GM23338 (cell line): ENCODE results near the gene PCBP4.

Experiments
- CTCF ChIP-seq, 2 experiments: fragments of 200-600 bp in 1 of 2; sonication (generic) in 1 of 2; conservative IDR thresholded peaks; 2 replicates each; pipeline versions ENCODE4 v1.5.1 to v1.6.1; 2016 to 2017; ENCODE audit warnings: antibody characterized with exemption in 2 of 2, low read depth in 2 of 2, mild to moderate bottlenecking in 2 of 2, moderate library complexity in 1 of 2
- EZH2 ChIP-seq: fragments of 200-600 bp; sonication (generic); IDR thresholded peaks from one replicate; pipeline ENCODE4 v1.8.0; 2017; ENCODE audit warnings: antibody characterized with exemption, mild to moderate bottlenecking, low read depth; ENCODE audit not compliant: unreplicated experiment
- EZH2phosphoT487 ChIP-seq: fragments of 200-600 bp; sonication (generic); IDR thresholded peaks from one replicate; pipeline ENCODE4 v1.8.1; 2018; ENCODE audit warnings: antibody characterized with exemption; ENCODE audit not compliant: unreplicated experiment
- JUNB ChIP-seq: IDR thresholded peaks from one replicate; pipeline ENCODE4 v1.6.1; 2016; ENCODE audit warnings: antibody characterized with exemption; ENCODE audit not compliant: unreplicated experiment
- POLR2AphosphoS5 ChIP-seq: IDR thresholded peaks from 2 replicates; pipeline ENCODE4 v1.6.1; 2016; ENCODE audit warnings: antibody characterized with exemption, low read depth
- ZNF114 ChIP-seq: fragments of 250-450 bp; sonication (Bioruptor Pico); IDR thresholded peaks from 2 replicates; pipeline ENCODE4 v1.5.0; 2020; ENCODE audit warnings: mild to moderate bottlenecking, moderate library complexity

GRCh38 chr3:51962854-51963530 is 4.3 kb downstream of the PCBP4 start:
- TF ChIP-seq EZH2phosphoT487 (no peak), CTCF (conservative IDR thresholded peaks at IDR 0.05; ENCODE audit: low read depth in 2 of 2) (no peak), EZH2 (no peak), POLR2AphosphoS5 (no peak), ZNF114 (CRISPR knock-in tag) (no peak), JUNB (no peak)
